HEK293 (cell line): Measurements from ENCODE around the gene GPR4.

ENCODE experiments used
- YY1 ChIP-seq: fragments of 450-650 bp; formaldehyde crosslinking; IDR thresholded peaks from 2 replicates; pipeline ENCODE4 v1.5.1; 2018; ENCODE audit warnings: missing biosample characterization, missing genetic modification characterization
- TF ChIP-seq, protein P1 (sequence below): fragments of 450-650 bp; IDR thresholded peaks from 2 replicates; pipeline ENCODE4 v1.5.1; 2018; ENCODE audit warnings: missing biosample characterization, mild to moderate bottlenecking, missing genetic modification characterization

DNA sequence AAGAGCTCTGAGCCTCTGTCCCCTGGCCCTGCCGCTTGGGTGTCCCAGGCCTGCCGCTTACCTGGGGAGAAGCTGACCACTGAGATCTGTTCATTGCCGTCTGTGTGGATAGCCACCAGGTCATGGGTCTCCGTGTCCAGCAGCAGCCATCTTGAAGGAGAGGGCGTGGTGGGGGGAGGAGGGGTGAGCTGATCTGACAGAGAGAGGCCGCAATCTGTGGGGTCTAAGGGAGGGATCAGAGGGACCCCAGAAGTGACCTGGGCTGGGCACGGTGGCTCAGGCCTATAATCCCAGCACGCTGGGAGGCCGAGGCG lies 14.6 kb upstream of the GPR4 start:
- TF ChIP-seq, protein P1, sequence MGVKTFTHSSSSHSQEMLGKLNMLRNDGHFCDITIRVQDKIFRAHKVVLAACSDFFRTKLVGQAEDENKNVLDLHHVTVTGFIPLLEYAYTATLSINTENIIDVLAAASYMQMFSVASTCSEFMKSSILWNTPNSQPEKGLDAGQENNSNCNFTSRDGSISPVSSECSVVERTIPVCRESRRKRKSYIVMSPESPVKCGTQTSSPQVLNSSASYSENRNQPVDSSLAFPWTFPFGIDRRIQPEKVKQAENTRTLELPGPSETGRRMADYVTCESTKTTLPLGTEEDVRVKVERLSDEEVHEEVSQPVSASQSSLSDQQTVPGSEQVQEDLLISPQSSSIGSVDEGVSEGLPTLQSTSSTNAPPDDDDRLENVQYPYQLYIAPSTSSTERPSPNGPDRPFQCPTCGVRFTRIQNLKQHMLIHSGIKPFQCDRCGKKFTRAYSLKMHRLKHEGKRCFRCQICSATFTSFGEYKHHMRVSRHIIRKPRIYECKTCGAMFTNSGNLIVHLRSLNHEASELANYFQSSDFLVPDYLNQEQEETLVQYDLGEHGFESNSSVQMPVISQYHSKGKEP (tag by site-specific recombination) = no peak
- TF ChIP-seq YY1 = no peak
